ENCODE results near the gene TRIM47.

DNA sequence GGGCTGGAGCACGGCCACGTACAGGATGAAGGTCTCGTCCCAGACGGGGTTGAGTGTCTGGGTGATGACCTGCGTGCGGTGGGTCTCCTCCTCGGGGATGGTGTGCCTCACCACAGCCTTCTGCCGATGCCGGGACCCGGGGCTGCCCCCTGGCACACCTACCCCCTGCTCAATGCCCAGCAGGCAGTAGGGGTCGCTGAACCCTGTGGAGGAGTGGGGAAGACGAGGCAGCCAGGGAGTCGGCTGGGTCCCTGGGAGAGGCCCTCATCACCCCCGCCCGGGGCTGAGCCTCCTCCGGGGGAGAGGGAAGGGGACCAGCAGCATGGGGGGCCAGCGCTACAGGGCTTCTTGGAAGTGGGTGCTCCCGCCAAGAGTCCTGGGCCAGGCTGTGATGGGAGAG lies 36.0 kb downstream of the TRIM47 start:
- TF ChIP-seq, protein P1, sequence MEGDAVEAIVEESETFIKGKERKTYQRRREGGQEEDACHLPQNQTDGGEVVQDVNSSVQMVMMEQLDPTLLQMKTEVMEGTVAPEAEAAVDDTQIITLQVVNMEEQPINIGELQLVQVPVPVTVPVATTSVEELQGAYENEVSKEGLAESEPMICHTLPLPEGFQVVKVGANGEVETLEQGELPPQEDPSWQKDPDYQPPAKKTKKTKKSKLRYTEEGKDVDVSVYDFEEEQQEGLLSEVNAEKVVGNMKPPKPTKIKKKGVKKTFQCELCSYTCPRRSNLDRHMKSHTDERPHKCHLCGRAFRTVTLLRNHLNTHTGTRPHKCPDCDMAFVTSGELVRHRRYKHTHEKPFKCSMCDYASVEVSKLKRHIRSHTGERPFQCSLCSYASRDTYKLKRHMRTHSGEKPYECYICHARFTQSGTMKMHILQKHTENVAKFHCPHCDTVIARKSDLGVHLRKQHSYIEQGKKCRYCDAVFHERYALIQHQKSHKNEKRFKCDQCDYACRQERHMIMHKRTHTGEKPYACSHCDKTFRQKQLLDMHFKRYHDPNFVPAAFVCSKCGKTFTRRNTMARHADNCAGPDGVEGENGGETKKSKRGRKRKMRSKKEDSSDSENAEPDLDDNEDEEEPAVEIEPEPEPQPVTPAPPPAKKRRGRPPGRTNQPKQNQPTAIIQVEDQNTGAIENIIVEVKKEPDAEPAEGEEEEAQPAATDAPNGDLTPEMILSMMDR (IDR thresholded peaks at IDR 0.05): no peak
- TF ChIP-seq POLR2A (IDR thresholded peaks at IDR 0.05): no peak
- no peak for TF ChIP-seq EP300 (IDR thresholded peaks at IDR 0.05)

Data from tibial nerve (tissue), 4 donors.